CD4-positive, alpha-beta T cell treated with Interleukin-15 for 4 hours (primary cell): ENCODE results near the gene RPSA.
"Not testable (repeated sequence)": the region's sequence is repeated elsewhere in the genome, so short reads cannot be mapped to it uniquely, and the experiment has no call there.

ENCODE experiments used
- DNase-seq: peaks from one replicate; pipeline ENCODE4 v3.0.0-alpha.2; 2020; ENCODE audit warnings: low spot score

Gene RPSA

DNA sequence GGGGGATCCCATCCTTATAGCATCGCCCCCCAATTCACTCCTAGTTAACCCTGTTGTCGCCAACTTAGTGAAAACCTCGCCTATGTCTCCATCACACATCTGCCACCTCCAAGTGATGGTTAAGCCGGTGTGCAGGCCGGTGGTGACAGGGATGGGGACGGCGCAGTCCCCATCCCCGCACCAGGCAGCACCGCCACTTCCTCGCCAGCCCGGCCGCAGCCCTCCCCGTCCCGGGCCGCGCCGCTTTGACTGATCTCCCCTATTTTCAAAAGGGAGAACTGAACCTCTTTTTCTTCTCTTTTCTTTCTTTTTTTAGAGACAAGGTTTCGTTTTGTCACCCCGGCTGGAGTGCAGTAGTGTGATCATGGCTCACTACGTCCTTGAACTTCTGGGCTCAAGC, 49.6 kb downstream of the RPSA start:
- DNase-seq = no peak

GRCh38 chr3:39457361-39457760, 50.8 kb downstream of the RPSA start:
- DNase-seq = no peak

DNA sequence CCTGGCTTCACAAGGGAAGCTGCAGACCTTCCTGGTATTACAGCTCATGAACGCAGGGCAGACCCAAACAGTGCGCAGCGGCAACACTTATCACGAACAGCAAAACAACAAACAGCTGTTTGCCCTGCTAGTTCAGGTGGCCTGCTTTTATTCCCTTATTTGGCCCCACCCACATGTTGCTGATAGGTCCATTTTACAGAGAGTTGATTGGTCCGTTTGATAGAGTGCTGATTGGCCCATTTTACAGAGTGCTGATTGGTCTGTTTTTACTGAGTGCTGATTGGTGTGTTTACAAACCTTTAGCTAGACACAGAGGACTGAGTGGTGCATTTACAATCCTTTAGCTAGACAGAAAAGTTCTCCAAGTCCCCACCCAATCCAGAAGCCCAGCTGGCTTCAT, 52.1 kb downstream of the RPSA start:
- not testable (repeated sequence) for DNase-seq

- DNase-seq = no peak
Measured at GRCh38 chr3:39460677-39461076, 54.2 kb downstream of the RPSA start.
